Lower leg skin (tissue), 3 donors: Measurements from ENCODE around the gene NPAS3.

Source experiments
- POLR2A ChIP-seq, 2 donors: fragments of 450-650 bp; IDR thresholded peaks; one replicate each; pipeline ENCODE4 v1.6.1; 2016 to 2017; ENCODE audit warnings: antibody characterized with exemption in 2 of 2, mild to moderate bottlenecking in 1 of 2, moderate library complexity in 1 of 2
- TF ChIP-seq, protein P1 (sequence below), 3 donors: fragments of 450-650 bp; IDR thresholded peaks; one replicate each; pipeline ENCODE4 v1.5.1; 2016; ENCODE audit warnings: antibody characterized with exemption in 3 of 3, mild to moderate bottlenecking in 3 of 3, moderate library complexity in 2 of 3

DNA sequence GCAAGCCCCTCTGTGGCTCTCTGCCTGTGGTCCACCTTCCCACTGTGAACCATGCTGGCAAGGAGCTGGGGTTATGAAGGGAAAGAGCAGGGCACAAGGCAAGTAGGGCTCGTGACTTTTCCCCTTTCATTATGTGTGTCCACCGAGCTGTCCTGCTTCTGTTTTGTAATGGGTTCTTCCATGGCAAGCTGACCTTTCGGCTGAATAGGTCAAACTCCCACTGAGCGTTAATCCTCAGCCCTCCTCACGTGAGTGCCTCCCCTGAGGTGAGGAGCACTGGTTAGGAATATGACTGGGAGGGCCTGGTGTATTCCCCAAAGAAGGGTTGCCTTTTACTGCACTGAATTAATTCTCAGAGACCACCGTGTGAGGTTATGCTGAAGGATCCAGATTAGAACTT is 424.3 kb downstream of the NPAS3 start:
- TF ChIP-seq, protein P1, sequence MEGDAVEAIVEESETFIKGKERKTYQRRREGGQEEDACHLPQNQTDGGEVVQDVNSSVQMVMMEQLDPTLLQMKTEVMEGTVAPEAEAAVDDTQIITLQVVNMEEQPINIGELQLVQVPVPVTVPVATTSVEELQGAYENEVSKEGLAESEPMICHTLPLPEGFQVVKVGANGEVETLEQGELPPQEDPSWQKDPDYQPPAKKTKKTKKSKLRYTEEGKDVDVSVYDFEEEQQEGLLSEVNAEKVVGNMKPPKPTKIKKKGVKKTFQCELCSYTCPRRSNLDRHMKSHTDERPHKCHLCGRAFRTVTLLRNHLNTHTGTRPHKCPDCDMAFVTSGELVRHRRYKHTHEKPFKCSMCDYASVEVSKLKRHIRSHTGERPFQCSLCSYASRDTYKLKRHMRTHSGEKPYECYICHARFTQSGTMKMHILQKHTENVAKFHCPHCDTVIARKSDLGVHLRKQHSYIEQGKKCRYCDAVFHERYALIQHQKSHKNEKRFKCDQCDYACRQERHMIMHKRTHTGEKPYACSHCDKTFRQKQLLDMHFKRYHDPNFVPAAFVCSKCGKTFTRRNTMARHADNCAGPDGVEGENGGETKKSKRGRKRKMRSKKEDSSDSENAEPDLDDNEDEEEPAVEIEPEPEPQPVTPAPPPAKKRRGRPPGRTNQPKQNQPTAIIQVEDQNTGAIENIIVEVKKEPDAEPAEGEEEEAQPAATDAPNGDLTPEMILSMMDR (IDR thresholded peaks at IDR 0.05), result no peak
- no peak for TF ChIP-seq POLR2A (IDR thresholded peaks at IDR 0.05)
